IMR-90 (cell line): Measurements from ENCODE around the gene CTIF. TPM values are rescaled to one million over a fixed set of nuclear protein-coding genes. Genes with fewer than 3 reads are reported as not detected.

ENCODE experiments used
- ATAC-seq: fragments of 200-7000 bp; cut with Tn5 transposase; 2 replicates; pipeline ENCODE4 v1.9.1; 2020; ENCODE audit warnings: low read depth, mild to moderate bottlenecking, moderate library complexity
- BruUV-seq: library from RNA; stranded (reverse); fragments of 400-500 nt; replicated peaks from 2 replicates; lab custom pipeline; 2021; lab: Mats Ljungman, UMichigan
- CTCF ChIA-PET: fragments of 300-600 bp; formaldehyde crosslinking; extraction: SDS; loops from one replicate; lab custom pipeline; 2021; ENCODE audit warnings: antibody characterized with exemption; lab: Yijun Ruan, JAX
- POLR2A ChIA-PET: fragments of 300-600 bp; sonication (Branson Sonifier 250); formaldehyde crosslinking; loops from one replicate; lab custom pipeline; 2022; ENCODE audit warnings: antibody characterized with exemption; ENCODE audit not compliant: unreplicated experiment; lab: Charles Lee
- DNase-seq: peaks from one replicate; pipeline ENCODE4 v3.0.0; 2013
- H2AFZ ChIP-seq: replicated peaks from 2 replicates; pipeline ENCODE3; 2013; ENCODE audit warnings: low read length, mild to moderate bottlenecking; ENCODE audit not compliant: poor library complexity
- H2AK5ac ChIP-seq: 2 replicates; pipeline ENCODE4 v1.6.1; 2013; ENCODE audit warnings: low read depth, low read length, inconsistent platforms
- H2AK9ac ChIP-seq: replicated peaks from 2 replicates; pipeline ENCODE3; 2013; ENCODE audit warnings: mild to moderate bottlenecking, low read depth, low read length, moderate library complexity; ENCODE audit not compliant: poor library complexity
- H2BK120ac ChIP-seq: 2 replicates; pipeline ENCODE4 v1.6.1; 2013; ENCODE audit warnings: low read depth, low read length, inconsistent platforms
- H2BK15ac ChIP-seq: 3 replicates; pipeline ENCODE4 v1.6.1; 2013; ENCODE audit warnings: low read depth, low read length, inconsistent platforms
- H2BK20ac ChIP-seq: 2 replicates; pipeline ENCODE4 v1.6.1; 2013; ENCODE audit warnings: low read depth, mild to moderate bottlenecking, inconsistent platforms, low read length, moderate library complexity
- H2BK5ac ChIP-seq: 2 replicates; pipeline ENCODE4 v1.6.1; 2013; ENCODE audit warnings: mild to moderate bottlenecking, low read depth, low read length, inconsistent platforms; ENCODE audit not compliant: poor library complexity, severe bottlenecking
- H3K14ac ChIP-seq: replicated peaks from 2 replicates; pipeline ENCODE4 v1.6.1; 2013; ENCODE audit warnings: low read depth, low read length, inconsistent platforms
- H3K18ac ChIP-seq: 2 replicates; pipeline ENCODE4 v1.6.1; 2013; ENCODE audit warnings: low read depth, low read length, control low read depth
- H3K23ac ChIP-seq: 2 replicates; pipeline ENCODE4 v1.6.1; 2013; ENCODE audit warnings: low read depth, low read length, inconsistent platforms
- H3K27ac ChIP-seq: 2 replicates; pipeline ENCODE4 v1.5.1; 2013; ENCODE audit warnings: mild to moderate bottlenecking, control low read depth, low read length; ENCODE audit not compliant: insufficient read depth
- H3K27me3 ChIP-seq: 2 replicates; pipeline ENCODE4 v1.6.1; 2013; ENCODE audit warnings: low read length; ENCODE audit not compliant: control insufficient read depth, insufficient read depth
- H3K36me3 ChIP-seq: 2 replicates; pipeline ENCODE4 v1.6.1; 2013; ENCODE audit warnings: low read length, mixed read lengths; ENCODE audit not compliant: control insufficient read depth, insufficient read depth
- H3K4ac ChIP-seq: 2 replicates; pipeline ENCODE4 v1.6.1; 2013; ENCODE audit warnings: low read depth, low read length, inconsistent platforms
- H3K4me1 ChIP-seq: 2 replicates; pipeline ENCODE4 v1.6.1; 2013; ENCODE audit warnings: low read length, mixed read lengths; ENCODE audit not compliant: control insufficient read depth, insufficient read depth
- H3K4me2 ChIP-seq: 2 replicates; pipeline ENCODE4 v1.6.1; 2013; ENCODE audit warnings: low read depth, mild to moderate bottlenecking, control low read depth, low read length, moderate library complexity
- H3K4me3 ChIP-seq: 2 replicates; pipeline ENCODE4 v1.5.1; 2013; ENCODE audit warnings: low read depth, mild to moderate bottlenecking, control low read depth, low read length, moderate library complexity; ENCODE audit not compliant: insufficient read depth
- H3K56ac ChIP-seq: 2 replicates; pipeline ENCODE4 v1.6.1; 2013; ENCODE audit warnings: low read length, inconsistent platforms; ENCODE audit not compliant: insufficient read depth; ENCODE audit errors: extremely low read depth
- H3K79me1 ChIP-seq, 2 experiments: 2 replicates each; pipeline ENCODE4 v1.6.1; 2013; ENCODE audit warnings: low read length in 2 of 2, inconsistent platforms in 1 of 2, low read depth in 1 of 2
- H3K9ac ChIP-seq: 2 replicates; pipeline ENCODE4 v1.6.1; 2013; ENCODE audit warnings: low read depth, low read length, control low read depth
- H3K9me1 ChIP-seq: 2 replicates; pipeline ENCODE4 v1.6.1; 2013; ENCODE audit warnings: low read length, inconsistent platforms; ENCODE audit not compliant: insufficient read depth
- H3K9me3 ChIP-seq: 2 replicates; pipeline ENCODE4 v1.6.1; 2013; ENCODE audit warnings: low read length; ENCODE audit not compliant: control insufficient read depth, insufficient read depth
- H4K20me1 ChIP-seq: 2 replicates; pipeline ENCODE4 v1.6.1; 2013; ENCODE audit warnings: low read length, inconsistent platforms; ENCODE audit not compliant: insufficient read depth
- H4K5ac ChIP-seq: 2 replicates; pipeline ENCODE4 v1.6.1; 2013; ENCODE audit warnings: mild to moderate bottlenecking, low read depth, low read length, control low read depth
- H4K8ac ChIP-seq, 2 experiments: 2 replicates each; pipeline ENCODE4 v1.6.1; 2013; ENCODE audit warnings: low read depth in 2 of 2, low read length in 2 of 2, control low read depth in 1 of 2, inconsistent platforms in 1 of 2
- H4K91ac ChIP-seq: 2 replicates; pipeline ENCODE4 v1.6.1; 2013; ENCODE audit warnings: low read depth, low read length, inconsistent platforms; ENCODE audit not compliant: insufficient read depth
- BHLHE40 ChIP-seq: fragments of 150-350 bp; IDR thresholded peaks from 2 replicates; pipeline ENCODE4 v1.6.1; 2016; ENCODE audit warnings: mild to moderate bottlenecking, low read depth, low read length
- CEBPB ChIP-seq: IDR thresholded peaks from 2 replicates; pipeline ENCODE4 v1.6.1; 2012; ENCODE audit warnings: low read depth, low read length, improper control_type of control experiment
- CHD1 ChIP-seq: IDR thresholded peaks from 2 replicates; pipeline ENCODE4 v1.6.1; 2012; ENCODE audit warnings: low read depth, low read length, improper control_type of control experiment
- FOS ChIP-seq: fragments of 150-350 bp; IDR thresholded peaks from 2 replicates; pipeline ENCODE4 v1.6.1; 2016; ENCODE audit warnings: low read depth, low read length
- MAFK ChIP-seq: IDR thresholded peaks from 2 replicates; pipeline ENCODE4 v1.6.1; 2012; ENCODE audit warnings: low read depth, low read length, improper control_type of control experiment
- MAZ ChIP-seq: IDR thresholded peaks from 2 replicates; pipeline ENCODE4 v1.6.1; 2012; ENCODE audit warnings: low read depth, mild to moderate bottlenecking, low read length, improper control_type of control experiment, moderate library complexity, borderline replicate concordance
- MXI1 ChIP-seq: IDR thresholded peaks from 2 replicates; pipeline ENCODE4 v1.6.1; 2012; ENCODE audit warnings: low read depth, mild to moderate bottlenecking, low read length, moderate library complexity, borderline replicate concordance
- NFE2L2 ChIP-seq: fragments of 150-350 bp; IDR thresholded peaks from 2 replicates; pipeline ENCODE4 v1.6.1; 2016; ENCODE audit warnings: low read depth, mild to moderate bottlenecking, low read length
- RCOR1 ChIP-seq: IDR thresholded peaks from 2 replicates; pipeline ENCODE4 v1.6.1; 2012; ENCODE audit warnings: mild to moderate bottlenecking, low read length, improper control_type of control experiment; ENCODE audit not compliant: insufficient replicate concordance
- RFX5 ChIP-seq: IDR thresholded peaks from 2 replicates; pipeline ENCODE4 v1.8.0; 2012; ENCODE audit warnings: low read depth, mild to moderate bottlenecking, low read length, moderate library complexity
- SMC3 ChIP-seq: fragments of 150-350 bp; IDR thresholded peaks from 2 replicates; pipeline ENCODE4 v1.6.1; 2016; ENCODE audit warnings: low read depth, mild to moderate bottlenecking, antibody characterized with exemption, low read length, moderate library complexity
- USF2 ChIP-seq: fragments of 150-350 bp; IDR thresholded peaks from 2 replicates; pipeline ENCODE4 v1.6.1; 2017; ENCODE audit warnings: mild to moderate bottlenecking, antibody characterized with exemption, low read length, low read depth
- WGBS, 2 experiments: methylation state at CpG; one replicate each; pipeline versions ENCODE4 v1.1.5 to v1.1.7; 2013; ENCODE audit warnings: missing lambda C conversion rate in 2 of 2; ENCODE audit not compliant: insufficient read length in 1 of 2; ENCODE audit errors: extremely low coverage in 2 of 2; 5-methylcytosine and 5-hydroxymethylcytosine counted together
- dilution Hi-C: fragments of 300-500 bp; cut with HindIII; formaldehyde crosslinking; loops from one replicate; pipeline ENCODE4 v1.14.3; 2018; ENCODE audit warnings: low sequenced_read_pairs; ENCODE audit not compliant: unreplicated experiment
- in situ Hi-C: fragments of 300-500 bp; cut with MboI; formaldehyde crosslinking; loops from 3 replicates; pipeline ENCODE4 v1.14.3; 2019; ENCODE audit warnings: low sequenced_read_pairs, inconsistent platforms, mixed read lengths
- intact Hi-C: fragments of 100-400 bp; cut with micrococcal nuclease; formaldehyde crosslinking; loops from 2 replicates; pipeline ENCODE4 v1.10.0; 2022
- polyA plus RNA-seq, 3 experiments: library from polyadenylated mRNA; depleted of rRNA; stranded (reverse); fragments of >200 nt; gene quantifications; 2 replicates each; pipeline ENCODE4 v1.2.3, GENCODE V29; 2012; ENCODE audit warnings: low replicate concordance in 1 of 3
- total RNA-seq: library from RNA; depleted of rRNA; stranded (reverse); fragments of >200 nt; gene quantifications from 2 replicates; pipeline ENCODE4 v1.2.3, GENCODE V29; 2012
- TF ChIP-seq, protein P1 (sequence below): fragments of 150-350 bp; IDR thresholded peaks from 2 replicates; pipeline ENCODE4 v1.6.1; 2016; ENCODE audit warnings: low read depth, mild to moderate bottlenecking, low read length, moderate library complexity, borderline replicate concordance
- TF ChIP-seq, protein P2 (sequence below): conservative IDR thresholded peaks from 2 replicates; pipeline ENCODE4 v1.5.1; 2012; ENCODE audit warnings: mild to moderate bottlenecking, low read depth, low read length, improper control_type of control experiment

The CTIF gene
- total and polyA plus RNA-seq, 2 of the 4 experiments (the other 2 are of a cell fraction) = 25.1 to 57.0 TPM

- Histone ChIP-seq H2AFZ (no peak overlapping the region), H2BK5ac (no peak overlapping the region), H4K20me1 (peaks cover 36% of the 10 kb centered on the region), H3K9me3 (peaks cover 2% of the 10 kb centered on the region; the same call in 1 of the 2 replicates), H2BK20ac (no peak overlapping the region), H3K9ac (no peak overlapping the region), H3K27ac (no peak overlapping the region), H3K4me3 (no peak overlapping the region), H3K23ac (no peak overlapping the region), H3K14ac (no peak overlapping the region), H4K8ac (no peak overlapping the region), H3K79me1 (peaks cover 24 to 87% of the 10 kb centered on the region in 2 experiments), H3K36me3 (peaks cover 43% of the 10 kb centered on the region), H3K4ac (no peak overlapping the region), H2BK15ac (no peak overlapping the region), H2AK9ac (no peak overlapping the region), H3K9me1 (no peaks in the 10 kb centered on the region), H2AK5ac (no peak overlapping the region), H3K56ac (no peak overlapping the region), H4K91ac (no peak overlapping the region), H2BK120ac (no peak overlapping the region), H3K4me1 (peaks cover 11% of the 10 kb centered on the region), H3K18ac (no peak overlapping the region), H3K27me3 (no peaks in the 10 kb centered on the region), H4K5ac (no peak overlapping the region), H3K4me2 (no peak overlapping the region)
- CTCF ChIA-PET = no interaction called here
- intact Hi-C loops = loop anchor here (1.0 to 10.0 kb wide), 2 partner anchors 65 to 194 kb away; no protein-coding TSS in a partner anchor
- WGBS, 2 experiments = 100% methylated on average over 2 of the region's 7 CpGs; no CpG with 5 or more reads in 1 of the 2 experiments
- no peak for DNase-seq
- ATAC-seq = no peak
- in situ Hi-C loops = loop anchor here (10.0 kb wide), 2 partner anchors 505 to 745 kb away; no protein-coding TSS in a partner anchor
- POLR2A ChIA-PET = no interaction called here
- dilution Hi-C loops = no loop called here
- no TSS peak for BruUV-seq
- TF ChIP-seq MAFK (no peak), NFE2L2 (no peak), RCOR1 (no peak), RFX5 (no peak), MAZ (no peak), CEBPB (no peak), USF2 (no peak), MXI1 (no peak), SMC3 (no peak), FOS (no peak), CHD1 (no peak), BHLHE40 (no peak)
- TF ChIP-seq, protein P1, sequence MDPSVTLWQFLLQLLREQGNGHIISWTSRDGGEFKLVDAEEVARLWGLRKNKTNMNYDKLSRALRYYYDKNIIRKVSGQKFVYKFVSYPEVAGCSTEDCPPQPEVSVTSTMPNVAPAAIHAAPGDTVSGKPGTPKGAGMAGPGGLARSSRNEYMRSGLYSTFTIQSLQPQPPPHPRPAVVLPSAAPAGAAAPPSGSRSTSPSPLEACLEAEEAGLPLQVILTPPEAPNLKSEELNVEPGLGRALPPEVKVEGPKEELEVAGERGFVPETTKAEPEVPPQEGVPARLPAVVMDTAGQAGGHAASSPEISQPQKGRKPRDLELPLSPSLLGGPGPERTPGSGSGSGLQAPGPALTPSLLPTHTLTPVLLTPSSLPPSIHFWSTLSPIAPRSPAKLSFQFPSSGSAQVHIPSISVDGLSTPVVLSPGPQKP = no peak
- TF ChIP-seq, protein P2, sequence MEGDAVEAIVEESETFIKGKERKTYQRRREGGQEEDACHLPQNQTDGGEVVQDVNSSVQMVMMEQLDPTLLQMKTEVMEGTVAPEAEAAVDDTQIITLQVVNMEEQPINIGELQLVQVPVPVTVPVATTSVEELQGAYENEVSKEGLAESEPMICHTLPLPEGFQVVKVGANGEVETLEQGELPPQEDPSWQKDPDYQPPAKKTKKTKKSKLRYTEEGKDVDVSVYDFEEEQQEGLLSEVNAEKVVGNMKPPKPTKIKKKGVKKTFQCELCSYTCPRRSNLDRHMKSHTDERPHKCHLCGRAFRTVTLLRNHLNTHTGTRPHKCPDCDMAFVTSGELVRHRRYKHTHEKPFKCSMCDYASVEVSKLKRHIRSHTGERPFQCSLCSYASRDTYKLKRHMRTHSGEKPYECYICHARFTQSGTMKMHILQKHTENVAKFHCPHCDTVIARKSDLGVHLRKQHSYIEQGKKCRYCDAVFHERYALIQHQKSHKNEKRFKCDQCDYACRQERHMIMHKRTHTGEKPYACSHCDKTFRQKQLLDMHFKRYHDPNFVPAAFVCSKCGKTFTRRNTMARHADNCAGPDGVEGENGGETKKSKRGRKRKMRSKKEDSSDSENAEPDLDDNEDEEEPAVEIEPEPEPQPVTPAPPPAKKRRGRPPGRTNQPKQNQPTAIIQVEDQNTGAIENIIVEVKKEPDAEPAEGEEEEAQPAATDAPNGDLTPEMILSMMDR = no peak
These were observed 131.3 kb downstream of the CTIF start for GRCh38 chr18:48669991-48670750.
